DOHH2 (cell line): ENCODE data around the gene PRRT2.

Experiments
- H3F3A ChIP-seq: fragments of 200-600 bp; sonication (generic), shearing (Covaris generic); 2 replicates; pipeline ENCODE4 v1.6.0; 2016; ENCODE audit warnings: antibody characterized with exemption, mild to moderate bottlenecking; ENCODE audit not compliant: control insufficient read depth, insufficient read depth
- H3K27ac ChIP-seq: fragments of 200-600 bp; sonication (generic); 2 replicates; pipeline ENCODE4 v1.5.1; 2014; ENCODE audit warnings: low read depth, mild to moderate bottlenecking, low read length, moderate library complexity
- H3K27me3 ChIP-seq: fragments of 200-600 bp; sonication (generic); 2 replicates; pipeline ENCODE4 v1.6.1; 2014; ENCODE audit warnings: mild to moderate bottlenecking, low read length, mixed read lengths; ENCODE audit not compliant: control insufficient read depth
- H3K36me3 ChIP-seq: fragments of 200-600 bp; sonication (generic); 2 replicates; pipeline ENCODE4 v1.6.1; 2014; ENCODE audit warnings: mild to moderate bottlenecking, low read length, moderate library complexity, mixed read lengths; ENCODE audit not compliant: control insufficient read depth
- H3K4me1 ChIP-seq: fragments of 200-600 bp; sonication (generic); 2 replicates; pipeline ENCODE4 v1.6.1; 2014; ENCODE audit warnings: mild to moderate bottlenecking, low read length, mixed read lengths; ENCODE audit not compliant: control insufficient read depth
- H3K4me2 ChIP-seq: fragments of 200-600 bp; sonication (generic); 2 replicates; pipeline ENCODE4 v1.6.0; 2014; ENCODE audit warnings: mild to moderate bottlenecking, low read length, moderate library complexity
- H3K4me3 ChIP-seq: fragments of 200-600 bp; sonication (generic); 2 replicates; pipeline ENCODE4 v1.5.1; 2014; ENCODE audit warnings: mild to moderate bottlenecking, low read length, mixed read lengths
- H3K79me2 ChIP-seq: fragments of 200-600 bp; sonication (generic); 2 replicates; pipeline ENCODE4 v1.6.1; 2014; ENCODE audit warnings: mild to moderate bottlenecking, low read length, mixed read lengths; ENCODE audit not compliant: control insufficient read depth
- H3K9me2 ChIP-seq: fragments of 200-600 bp; sonication (generic); replicated peaks from 2 replicates; pipeline ENCODE4 v1.6.1; 2014; ENCODE audit warnings: mild to moderate bottlenecking, low read length, mixed read lengths; ENCODE audit not compliant: control insufficient read depth
- H3K9me3 ChIP-seq: fragments of 200-600 bp; sonication (generic); 2 replicates; pipeline ENCODE4 v1.6.1; 2014; ENCODE audit warnings: antibody characterized with exemption, low read length, mixed read lengths; ENCODE audit not compliant: control insufficient read depth, insufficient read depth
- H4K20me1 ChIP-seq: fragments of 200-600 bp; sonication (generic); 2 replicates; pipeline ENCODE4 v1.6.0; 2014; ENCODE audit warnings: low read depth, mild to moderate bottlenecking, antibody characterized with exemption, low read length, moderate library complexity; ENCODE audit not compliant: control insufficient read depth, insufficient read depth
- EZH2phosphoT487 ChIP-seq: fragments of 200-600 bp; sonication (generic); IDR thresholded peaks from 2 replicates; pipeline ENCODE4 v1.6.1; 2017; ENCODE audit warnings: borderline replicate concordance, mild to moderate bottlenecking, antibody characterized with exemption, low read length, moderate library complexity, mixed read lengths
- TF ChIP-seq, protein P1 (sequence below): fragments of 200-600 bp; sonication (generic); IDR thresholded peaks from one replicate; pipeline ENCODE4 v1.5.1; 2014; ENCODE audit warnings: antibody characterized with exemption, mild to moderate bottlenecking, low read depth, low read length; ENCODE audit not compliant: poor library complexity, severe bottlenecking

Gene PRRT2

DNA sequence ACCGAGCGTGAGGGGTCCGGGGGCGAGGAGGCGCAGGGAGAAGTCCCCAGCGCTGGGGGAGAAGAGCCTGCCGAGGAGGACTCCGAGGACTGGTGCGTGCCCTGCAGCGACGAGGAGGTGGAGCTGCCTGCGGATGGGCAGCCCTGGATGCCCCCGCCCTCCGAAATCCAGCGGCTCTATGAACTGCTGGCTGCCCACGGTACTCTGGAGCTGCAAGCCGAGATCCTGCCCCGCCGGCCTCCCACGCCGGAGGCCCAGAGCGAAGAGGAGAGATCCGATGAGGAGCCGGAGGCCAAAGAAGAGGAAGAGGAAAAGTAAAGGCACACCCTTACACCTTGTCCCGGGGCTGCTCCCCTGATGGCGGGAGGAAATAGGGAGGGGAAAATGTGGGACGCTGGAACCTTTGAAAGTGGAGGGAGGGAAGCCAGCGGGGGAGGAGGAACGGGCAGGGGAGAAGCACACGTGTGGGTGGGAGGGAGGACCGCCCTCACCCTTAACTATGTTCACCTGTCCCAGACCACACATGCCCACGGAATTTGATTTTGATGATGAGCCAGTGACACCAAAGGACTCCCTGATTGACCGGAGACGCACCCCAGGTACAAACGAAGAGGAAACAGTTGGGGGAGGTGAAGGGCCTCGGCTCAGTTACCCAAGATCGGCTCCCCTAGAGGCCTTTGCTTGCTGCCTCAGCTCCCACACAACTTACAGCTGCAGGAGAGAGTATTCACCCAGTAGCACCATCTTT, 4.9 kb downstream of the PRRT2 start:
- H3K79me2 ChIP-seq = peaks cover 49% of the 10 kb centered on the region
- peaks cover 49% of the 10 kb centered on the region for H3K36me3 ChIP-seq
- TF ChIP-seq, protein P1, sequence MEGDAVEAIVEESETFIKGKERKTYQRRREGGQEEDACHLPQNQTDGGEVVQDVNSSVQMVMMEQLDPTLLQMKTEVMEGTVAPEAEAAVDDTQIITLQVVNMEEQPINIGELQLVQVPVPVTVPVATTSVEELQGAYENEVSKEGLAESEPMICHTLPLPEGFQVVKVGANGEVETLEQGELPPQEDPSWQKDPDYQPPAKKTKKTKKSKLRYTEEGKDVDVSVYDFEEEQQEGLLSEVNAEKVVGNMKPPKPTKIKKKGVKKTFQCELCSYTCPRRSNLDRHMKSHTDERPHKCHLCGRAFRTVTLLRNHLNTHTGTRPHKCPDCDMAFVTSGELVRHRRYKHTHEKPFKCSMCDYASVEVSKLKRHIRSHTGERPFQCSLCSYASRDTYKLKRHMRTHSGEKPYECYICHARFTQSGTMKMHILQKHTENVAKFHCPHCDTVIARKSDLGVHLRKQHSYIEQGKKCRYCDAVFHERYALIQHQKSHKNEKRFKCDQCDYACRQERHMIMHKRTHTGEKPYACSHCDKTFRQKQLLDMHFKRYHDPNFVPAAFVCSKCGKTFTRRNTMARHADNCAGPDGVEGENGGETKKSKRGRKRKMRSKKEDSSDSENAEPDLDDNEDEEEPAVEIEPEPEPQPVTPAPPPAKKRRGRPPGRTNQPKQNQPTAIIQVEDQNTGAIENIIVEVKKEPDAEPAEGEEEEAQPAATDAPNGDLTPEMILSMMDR = peak; percentile 51
- TF ChIP-seq EZH2phosphoT487 = no peak
- H4K20me1 ChIP-seq = peaks cover 20% of the 10 kb centered on the region; the same call in 1 of the 2 replicates
- peaks cover 77% of the 10 kb centered on the region for H3K4me1 ChIP-seq
- no peaks in the 10 kb centered on the region for H3K9me3 ChIP-seq
- peak overlapping the region; percentile 89 for H3K27ac ChIP-seq
- H3F3A ChIP-seq = peaks cover 5% of the 10 kb centered on the region; the same call in 1 of the 2 replicates
- H3K4me2 ChIP-seq = peak overlapping the region; percentile 98
- H3K9me2 ChIP-seq = no peaks in the 10 kb centered on the region
- H3K27me3 ChIP-seq = no peaks in the 10 kb centered on the region
- peak overlapping the region; percentile 93 for H3K4me3 ChIP-seq

DNA sequence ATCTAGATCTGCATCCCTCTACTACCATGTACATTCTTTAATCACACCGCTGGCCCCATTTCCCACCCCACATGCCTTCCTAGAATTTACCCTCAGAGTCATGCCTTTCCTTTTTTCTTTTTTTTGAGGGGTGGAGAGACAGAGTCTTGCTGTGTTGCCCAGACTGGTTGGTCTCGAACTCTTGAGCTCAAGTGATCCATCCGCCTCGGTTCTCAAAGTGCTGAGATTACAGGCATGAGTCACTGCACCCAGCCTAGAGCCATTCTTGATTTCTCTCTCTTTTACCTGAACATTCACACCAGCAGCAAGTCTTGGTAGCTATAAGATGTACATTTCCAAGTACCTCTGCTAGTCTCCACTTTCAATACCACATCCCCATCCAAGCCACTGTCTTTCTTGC, 6.1 kb downstream of the PRRT2 start:
- peaks cover 49% of the 10 kb centered on the region for H3K36me3 ChIP-seq
- H4K20me1 ChIP-seq = peaks cover 20% of the 10 kb centered on the region; the same call in 1 of the 2 replicates
- no peak overlapping the region for H3K27ac ChIP-seq
- peak overlapping the region; percentile 93 for H3K4me3 ChIP-seq
- no peaks in the 10 kb centered on the region for H3K9me2 ChIP-seq
- H3K4me1 ChIP-seq = peaks cover 67% of the 10 kb centered on the region
- H3K27me3 ChIP-seq = no peaks in the 10 kb centered on the region
- peaks cover 1% of the 10 kb centered on the region; the same call in 1 of the 2 replicates for H3F3A ChIP-seq
- TF ChIP-seq, protein P1 = no peak
- no peak for TF ChIP-seq EZH2phosphoT487
- H3K79me2 ChIP-seq = peaks cover 49% of the 10 kb centered on the region
- H3K9me3 ChIP-seq = no peaks in the 10 kb centered on the region
- peak overlapping the region; percentile 98 for H3K4me2 ChIP-seq

DNA sequence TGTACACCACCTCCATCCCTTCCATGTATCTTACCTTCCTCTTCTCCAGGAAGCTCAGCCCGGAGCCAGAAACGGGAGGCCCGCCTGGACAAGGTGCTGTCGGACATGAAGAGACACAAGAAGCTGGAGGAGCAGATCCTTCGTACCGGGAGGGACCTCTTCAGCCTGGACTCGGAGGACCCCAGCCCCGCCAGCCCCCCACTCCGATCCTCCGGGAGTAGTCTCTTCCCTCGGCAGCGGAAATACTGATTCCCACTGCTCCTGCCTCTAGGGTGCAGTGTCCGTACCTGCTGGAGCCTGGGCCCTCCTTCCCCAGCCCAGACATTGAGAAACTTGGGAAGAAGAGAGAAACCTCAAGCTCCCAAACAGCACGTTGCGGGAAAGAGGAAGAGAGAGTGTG, 7.5 kb downstream of the PRRT2 start:
- peaks cover 49% of the 10 kb centered on the region for H3K79me2 ChIP-seq

More for the DNA sequence above, 7.5 kb downstream of the PRRT2 start:
- Histone ChIP-seq H3K4me2 (peak overlapping the region; percentile 98), H3K4me1 (peaks cover 53% of the 10 kb centered on the region), H3K36me3 (peaks cover 49% of the 10 kb centered on the region), H3K9me2 (no peaks in the 10 kb centered on the region), H3K9me3 (no peaks in the 10 kb centered on the region), H3K4me3 (peak overlapping the region; percentile 55), H3K27me3 (no peaks in the 10 kb centered on the region), H4K20me1 (peaks cover 20% of the 10 kb centered on the region; the same call in 1 of the 2 replicates), H3K27ac (no peak overlapping the region), H3F3A (no peaks in the 10 kb centered on the region)
- no peak for TF ChIP-seq EZH2phosphoT487
- TF ChIP-seq, protein P1 = no peak
